Tibial nerve (tissue), 4 donors: ENCODE data around the gene ST6GALNAC3. TPM values are rescaled to one million over a fixed set of nuclear protein-coding genes. Genes with fewer than 3 reads are reported as not detected.

Experiments used
- DNase-seq, 2 donors: peaks; one replicate each; pipeline ENCODE4 v3.0.0-alpha.2; 2019; ENCODE audit warnings: low spot score in 2 of 2
- H3K27ac ChIP-seq, 4 donors: fragments of 200-600 bp; sonication (generic) in 3 of 4; one replicate each; pipeline ENCODE4 v1.5.1; 2017 to 2019; ENCODE audit warnings: mild to moderate bottlenecking in 1 of 4
- H3K27me3 ChIP-seq, 2 donors: fragments of 200-600 bp; sonication (generic) in 1 of 2; one replicate each; pipeline versions ENCODE4 v1.5.1 to v1.6.0; 2017 to 2019
- H3K36me3 ChIP-seq, 3 donors: fragments of 200-600 bp; sonication (generic); one replicate each; pipeline ENCODE4 v1.5.1; 2018 to 2019
- H3K4me1 ChIP-seq, 4 donors: fragments of 200-600 bp; sonication (generic) in 3 of 4; one replicate each; pipeline ENCODE4 v1.5.1; 2017 to 2019
- H3K4me3 ChIP-seq, 4 donors: fragments of 200-600 bp; sonication (generic) in 3 of 4; one replicate each; pipeline ENCODE4 v1.5.1; 2017 to 2019; ENCODE audit warnings: mild to moderate bottlenecking in 1 of 4, moderate library complexity in 1 of 4
- H3K9me3 ChIP-seq, 4 donors: fragments of 200-600 bp; sonication (generic) in 3 of 4; one replicate each; pipeline ENCODE4 v1.5.1; 2017 to 2019
- CTCF ChIP-seq, 5 experiments: fragments of 200-600 bp in 3 of 5; fragments of 450-650 bp in 2 of 5; sonication (generic) in 3 of 5; IDR thresholded peaks; one replicate each; pipeline ENCODE4 v1.5.1; 2016 to 2019; ENCODE audit warnings: antibody characterized with exemption in 5 of 5, mild to moderate bottlenecking in 3 of 5, moderate library complexity in 2 of 5
- EP300 ChIP-seq, 2 donors: sonication (generic); formaldehyde crosslinking; IDR thresholded peaks; one replicate each; pipeline ENCODE4 v1.6.1; 2017; ENCODE audit warnings: antibody characterized with exemption in 2 of 2, mild to moderate bottlenecking in 1 of 2
- POLR2A ChIP-seq, 2 donors: fragments of 450-650 bp; IDR thresholded peaks; one replicate each; pipeline ENCODE4 v1.6.1; 2017; ENCODE audit warnings: antibody characterized with exemption in 2 of 2, mild to moderate bottlenecking in 2 of 2, moderate library complexity in 2 of 2
- WGBS, 2 donors: methylation state at CpG; one replicate each; pipeline ENCODE4 v1.1.5; 2018; 5-methylcytosine and 5-hydroxymethylcytosine counted together
- total RNA-seq, 4 donors: library from RNA; depleted of rRNA; stranded (reverse); fragments of >200 nt; gene quantifications; one replicate each; pipeline ENCODE4 v1.1.0, GENCODE V29; 2016

ST6GALNAC3 gene
- total RNA-seq, 4 donors from 2014 or later = 2.7 to 6.6 (median 4.9) TPM

- no peaks in the 10 kb centered on the region for H3K4me1 ChIP-seq
- TF ChIP-seq POLR2A (IDR thresholded peaks at IDR 0.05) = no peak
- no peak for TF ChIP-seq CTCF (IDR thresholded peaks at IDR 0.05)
- TF ChIP-seq EP300 (IDR thresholded peaks at IDR 0.05) = no peak
- DNase-seq = no peak
- no peaks in the 10 kb centered on the region for H3K27me3 ChIP-seq
- H3K4me3 ChIP-seq = no peak overlapping the region
- H3K9me3 ChIP-seq = peaks cover 0 to 3% (median 0%) of the 10 kb centered on the region in 4 donors
- H3K27ac ChIP-seq = no peak overlapping the region
- H3K36me3 ChIP-seq = no peaks in the 10 kb centered on the region
- WGBS, 2 donors = 90 to 98% methylated on average over 3 of the region's 3 CpGs
These were observed 368.7 kb downstream of the ST6GALNAC3 start for GRCh38 chr1:76443217-76443616.

GRCh38 chr1:76444773-76445172, 370.2 kb downstream of the ST6GALNAC3 start:
- Histone ChIP-seq H3K9me3 (peaks cover 0 to 17% (median 3%) of the 10 kb centered on the region in 4 donors), H3K27me3 (no peaks in the 10 kb centered on the region), H3K36me3 (peaks cover 0 to 5% (median 0%) of the 10 kb centered on the region in 3 donors), H3K27ac (no peak overlapping the region), H3K4me1 (no peaks in the 10 kb centered on the region), H3K4me3 (no peak overlapping the region)
- DNase-seq = no peak
- no peak for TF ChIP-seq EP300 (IDR thresholded peaks at IDR 0.05)
- TF ChIP-seq POLR2A (IDR thresholded peaks at IDR 0.05) = no peak
- TF ChIP-seq CTCF (IDR thresholded peaks at IDR 0.05) = no peak
- 88 to 94% methylated on average over 1 of the region's 1 CpG for WGBS, 2 donors

DNA sequence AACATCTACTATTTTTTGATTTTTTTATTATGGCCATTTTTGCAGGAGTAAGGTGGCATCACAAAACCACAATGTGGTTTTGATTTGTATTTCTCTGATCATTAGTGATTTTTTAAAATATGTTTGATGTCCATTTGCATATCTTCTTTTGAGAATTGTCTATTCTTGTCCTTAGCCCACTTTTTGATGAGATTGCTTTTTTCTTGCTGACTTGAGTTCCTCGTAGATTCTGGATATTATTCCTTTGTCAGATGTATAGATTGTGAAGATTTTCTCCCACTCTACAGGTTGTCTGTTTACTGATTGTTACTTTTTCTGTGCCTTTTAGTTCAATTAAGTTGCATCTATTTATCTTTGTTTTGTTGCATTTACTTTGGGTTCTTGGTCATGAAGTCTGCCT, 375.7 kb downstream of the ST6GALNAC3 start:
- H3K4me1 ChIP-seq = no peaks in the 10 kb centered on the region
- TF ChIP-seq EP300 (IDR thresholded peaks at IDR 0.05) (no peak), POLR2A (IDR thresholded peaks at IDR 0.05) (no peak), CTCF (IDR thresholded peaks at IDR 0.05) (no peak)
- H3K27ac ChIP-seq = no peak overlapping the region
- H3K27me3 ChIP-seq = no peaks in the 10 kb centered on the region
- H3K4me3 ChIP-seq = no peak overlapping the region
- peaks cover 0 to 5% (median 0%) of the 10 kb centered on the region in 3 donors for H3K36me3 ChIP-seq
- H3K9me3 ChIP-seq = peaks cover 0 to 41% (median 5%) of the 10 kb centered on the region in 4 donors
- no peak for DNase-seq
- 90 to 97% methylated on average over 1 of the region's 1 CpG for WGBS, 2 donors

GRCh38 chr1:76463278-76463677, 388.7 kb downstream of the ST6GALNAC3 start:
- H3K27ac ChIP-seq = no peak overlapping the region
- 81 to 88% methylated on average over 3 of the region's 3 CpGs for WGBS, 2 donors
- no peaks in the 10 kb centered on the region for H3K27me3 ChIP-seq
- H3K4me1 ChIP-seq = no peaks in the 10 kb centered on the region
- H3K9me3 ChIP-seq = no peaks in the 10 kb centered on the region
- H3K36me3 ChIP-seq = no peaks in the 10 kb centered on the region
- DNase-seq = no peak
- TF ChIP-seq CTCF (IDR thresholded peaks at IDR 0.05) (no peak), POLR2A (IDR thresholded peaks at IDR 0.05) (no peak), EP300 (IDR thresholded peaks at IDR 0.05) (no peak)
- no peak overlapping the region for H3K4me3 ChIP-seq

DNA sequence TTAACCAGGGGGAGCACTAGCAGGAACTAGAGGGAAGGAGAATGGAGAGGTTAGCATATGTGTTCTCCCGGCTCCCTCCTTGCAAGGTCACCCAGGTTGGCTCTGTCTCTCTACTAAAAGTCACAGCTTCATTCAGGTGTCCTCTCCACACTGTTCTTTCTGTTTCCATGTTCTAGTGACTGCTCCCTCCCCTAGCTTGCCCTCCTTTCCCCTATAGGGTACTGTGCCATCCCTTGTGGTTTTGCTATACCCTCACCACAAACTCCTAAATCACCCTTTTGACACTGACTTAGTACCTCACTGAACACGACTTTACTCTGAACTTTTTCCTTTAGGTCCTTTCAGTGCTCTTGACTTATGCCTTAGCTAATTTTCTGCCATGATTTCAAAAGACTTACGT, 389.3 kb downstream of the ST6GALNAC3 start:
- Histone ChIP-seq H3K4me3 (no peak overlapping the region), H3K27me3 (no peaks in the 10 kb centered on the region), H3K9me3 (no peaks in the 10 kb centered on the region), H3K36me3 (no peaks in the 10 kb centered on the region), H3K27ac (no peak overlapping the region), H3K4me1 (no peaks in the 10 kb centered on the region)
- 80 to 87% methylated on average over 3 of the region's 3 CpGs for WGBS, 2 donors
- TF ChIP-seq CTCF (IDR thresholded peaks at IDR 0.05) (no peak), POLR2A (IDR thresholded peaks at IDR 0.05) (no peak), EP300 (IDR thresholded peaks at IDR 0.05) (no peak)
- no peak for DNase-seq
